HEK293 (cell line): ENCODE results near the gene GINS2.

Experiments used
- KLF8 ChIP-seq: fragments of 450-650 bp; formaldehyde crosslinking; IDR thresholded peaks from 2 replicates; pipeline ENCODE4 v1.5.1; 2016; ENCODE audit warnings: missing biosample characterization, missing genetic modification characterization
- MZF1 ChIP-seq: fragments of 450-650 bp; formaldehyde crosslinking; IDR thresholded peaks from 2 replicates; pipeline ENCODE4 v1.5.1; 2017; ENCODE audit warnings: missing biosample characterization, missing genetic modification characterization, borderline replicate concordance
- ZNF121 ChIP-seq: fragments of 450-650 bp; formaldehyde crosslinking; IDR thresholded peaks from 2 replicates; pipeline ENCODE4 v1.5.1; 2016; ENCODE audit warnings: missing biosample characterization, missing genetic modification characterization
- ZNF239 ChIP-seq: fragments of 450-650 bp; formaldehyde crosslinking; IDR thresholded peaks from 2 replicates; pipeline ENCODE4 v1.5.1; 2016; ENCODE audit warnings: missing biosample characterization, missing genetic modification characterization
- ZNF24 ChIP-seq: fragments of 450-650 bp; formaldehyde crosslinking; IDR thresholded peaks from 2 replicates; pipeline ENCODE4 v1.5.1; 2016; ENCODE audit warnings: missing biosample characterization, missing genetic modification characterization
- TF ChIP-seq, protein P1 (sequence below): fragments of 450-650 bp; formaldehyde crosslinking; IDR thresholded peaks from 2 replicates; pipeline ENCODE4 v1.5.1; 2016; ENCODE audit warnings: missing biosample characterization, missing genetic modification characterization, low read depth
- TF ChIP-seq, protein P2 (sequence below): fragments of 450-650 bp; formaldehyde crosslinking; IDR thresholded peaks from 2 replicates; pipeline ENCODE4 v1.5.1; 2016; ENCODE audit warnings: missing biosample characterization, missing genetic modification characterization

DNA sequence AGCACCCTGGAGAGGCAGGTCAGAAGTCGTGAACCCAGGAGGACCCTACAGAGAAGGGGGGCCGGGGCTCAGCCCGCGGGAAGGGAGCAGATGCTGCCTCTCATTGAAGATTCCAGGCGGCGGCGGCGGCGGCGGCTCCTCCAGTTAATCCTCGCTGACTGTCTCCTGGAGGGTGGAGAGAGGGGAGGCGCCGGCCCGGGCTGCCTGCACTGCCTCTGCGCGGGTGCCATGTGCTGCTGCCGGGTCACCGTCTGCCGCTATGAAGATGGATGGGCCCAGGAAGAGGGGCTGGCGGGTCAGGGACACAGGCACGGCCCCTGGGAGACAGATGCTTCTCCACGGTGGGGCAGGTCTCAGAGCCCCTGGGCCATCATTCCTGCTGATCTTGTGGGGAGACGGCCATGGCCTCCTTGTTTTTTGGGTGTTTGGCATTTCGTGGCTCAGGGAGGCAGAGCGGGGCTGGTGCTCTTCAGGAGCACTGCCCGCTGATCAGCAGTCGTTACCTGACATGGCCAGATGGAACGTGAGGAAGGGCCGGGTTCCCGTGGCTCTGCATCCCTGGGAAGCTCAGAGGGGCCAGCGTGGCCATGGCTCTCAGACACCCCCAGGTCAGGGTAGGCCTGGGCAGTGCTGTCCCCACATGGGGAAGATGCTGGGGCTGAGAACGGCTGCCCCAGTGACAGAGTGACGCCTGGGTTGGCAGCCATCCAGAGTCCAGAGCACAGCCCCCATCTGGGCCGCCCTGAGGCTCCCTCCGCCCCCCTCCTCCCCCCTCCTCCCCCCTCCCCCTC lies 36.1 kb downstream of the GINS2 start:
- TF ChIP-seq, protein P1, sequence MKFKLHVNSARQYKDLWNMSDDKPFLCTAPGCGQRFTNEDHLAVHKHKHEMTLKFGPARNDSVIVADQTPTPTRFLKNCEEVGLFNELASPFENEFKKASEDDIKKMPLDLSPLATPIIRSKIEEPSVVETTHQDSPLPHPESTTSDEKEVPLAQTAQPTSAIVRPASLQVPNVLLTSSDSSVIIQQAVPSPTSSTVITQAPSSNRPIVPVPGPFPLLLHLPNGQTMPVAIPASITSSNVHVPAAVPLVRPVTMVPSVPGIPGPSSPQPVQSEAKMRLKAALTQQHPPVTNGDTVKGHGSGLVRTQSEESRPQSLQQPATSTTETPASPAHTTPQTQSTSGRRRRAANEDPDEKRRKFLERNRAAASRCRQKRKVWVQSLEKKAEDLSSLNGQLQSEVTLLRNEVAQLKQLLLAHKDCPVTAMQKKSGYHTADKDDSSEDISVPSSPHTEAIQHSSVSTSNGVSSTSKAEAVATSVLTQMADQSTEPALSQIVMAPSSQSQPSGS (tag by site-specific recombination): no peak
- TF ChIP-seq MZF1 (no peak), KLF8 (tag by site-specific recombination) (peak; percentile 20; the same call in 1 of the 2 replicates), ZNF239 (tag by site-specific recombination) (no peak), ZNF24 (tag by site-specific recombination) (no peak), ZNF121 (no peak)
- TF ChIP-seq, protein P2, sequence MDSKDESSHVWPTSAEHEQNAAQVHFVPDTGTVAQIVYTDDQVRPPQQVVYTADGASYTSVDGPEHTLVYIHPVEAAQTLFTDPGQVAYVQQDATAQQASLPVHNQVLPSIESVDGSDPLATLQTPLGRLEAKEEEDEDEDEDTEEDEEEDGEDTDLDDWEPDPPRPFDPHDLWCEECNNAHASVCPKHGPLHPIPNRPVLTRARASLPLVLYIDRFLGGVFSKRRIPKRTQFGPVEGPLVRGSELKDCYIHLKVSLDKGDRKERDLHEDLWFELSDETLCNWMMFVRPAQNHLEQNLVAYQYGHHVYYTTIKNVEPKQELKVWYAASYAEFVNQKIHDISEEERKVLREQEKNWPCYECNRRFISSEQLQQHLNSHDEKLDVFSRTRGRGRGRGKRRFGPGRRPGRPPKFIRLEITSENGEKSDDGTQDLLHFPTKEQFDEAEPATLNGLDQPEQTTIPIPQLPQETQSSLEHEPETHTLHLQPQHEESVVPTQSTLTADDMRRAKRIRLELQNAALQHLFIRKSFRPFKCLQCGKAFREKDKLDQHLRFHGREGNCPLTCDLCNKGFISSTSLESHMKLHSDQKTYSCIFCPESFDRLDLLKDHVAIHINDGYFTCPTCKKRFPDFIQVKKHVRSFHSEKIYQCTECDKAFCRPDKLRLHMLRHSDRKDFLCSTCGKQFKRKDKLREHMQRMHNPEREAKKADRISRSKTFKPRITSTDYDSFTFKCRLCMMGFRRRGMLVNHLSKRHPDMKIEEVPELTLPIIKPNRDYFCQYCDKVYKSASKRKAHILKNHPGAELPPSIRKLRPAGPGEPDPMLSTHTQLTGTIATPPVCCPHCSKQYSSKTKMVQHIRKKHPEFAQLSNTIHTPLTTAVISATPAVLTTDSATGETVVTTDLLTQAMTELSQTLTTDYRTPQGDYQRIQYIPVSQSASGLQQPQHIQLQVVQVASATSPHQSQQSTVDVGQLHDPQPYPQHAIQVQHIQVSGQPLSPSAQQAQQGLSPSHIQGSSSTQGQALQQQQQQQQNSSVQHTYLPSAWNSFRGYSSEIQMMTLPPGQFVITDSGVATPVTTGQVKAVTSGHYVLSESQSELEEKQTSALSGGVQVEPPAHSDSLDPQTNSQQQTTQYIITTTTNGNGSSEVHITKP: no peak
